Tibial nerve (tissue), 4 donors: ENCODE data around the gene MBP. TPM values are rescaled to one million over a fixed set of nuclear protein-coding genes. Genes with fewer than 3 reads are reported as not detected.

Source experiments
- DNase-seq, 2 donors: peaks; one replicate each; pipeline ENCODE4 v3.0.0-alpha.2; 2019; ENCODE audit warnings: low spot score in 2 of 2
- H3K27ac ChIP-seq, 4 donors: fragments of 200-600 bp; sonication (generic) in 3 of 4; one replicate each; pipeline ENCODE4 v1.5.1; 2017 to 2019; ENCODE audit warnings: mild to moderate bottlenecking in 1 of 4
- H3K27me3 ChIP-seq, 2 donors: fragments of 200-600 bp; sonication (generic) in 1 of 2; one replicate each; pipeline versions ENCODE4 v1.5.1 to v1.6.0; 2017 to 2019
- H3K36me3 ChIP-seq, 3 donors: fragments of 200-600 bp; sonication (generic); one replicate each; pipeline ENCODE4 v1.5.1; 2018 to 2019
- H3K4me1 ChIP-seq, 4 donors: fragments of 200-600 bp; sonication (generic) in 3 of 4; one replicate each; pipeline ENCODE4 v1.5.1; 2017 to 2019
- H3K4me3 ChIP-seq, 4 donors: fragments of 200-600 bp; sonication (generic) in 3 of 4; one replicate each; pipeline ENCODE4 v1.5.1; 2017 to 2019; ENCODE audit warnings: mild to moderate bottlenecking in 1 of 4, moderate library complexity in 1 of 4
- H3K9me3 ChIP-seq, 4 donors: fragments of 200-600 bp; sonication (generic) in 3 of 4; one replicate each; pipeline ENCODE4 v1.5.1; 2017 to 2019
- CTCF ChIP-seq, 5 experiments: fragments of 200-600 bp in 3 of 5; fragments of 450-650 bp in 2 of 5; sonication (generic) in 3 of 5; IDR thresholded peaks; one replicate each; pipeline ENCODE4 v1.5.1; 2016 to 2019; ENCODE audit warnings: antibody characterized with exemption in 5 of 5, mild to moderate bottlenecking in 3 of 5, moderate library complexity in 2 of 5
- EP300 ChIP-seq, 2 donors: sonication (generic); formaldehyde crosslinking; IDR thresholded peaks; one replicate each; pipeline ENCODE4 v1.6.1; 2017; ENCODE audit warnings: antibody characterized with exemption in 2 of 2, mild to moderate bottlenecking in 1 of 2
- POLR2A ChIP-seq, 2 donors: fragments of 450-650 bp; IDR thresholded peaks; one replicate each; pipeline ENCODE4 v1.6.1; 2017; ENCODE audit warnings: antibody characterized with exemption in 2 of 2, mild to moderate bottlenecking in 2 of 2, moderate library complexity in 2 of 2
- WGBS, 2 donors: methylation state at CpG; one replicate each; pipeline ENCODE4 v1.1.5; 2018; 5-methylcytosine and 5-hydroxymethylcytosine counted together
- total RNA-seq, 4 donors: library from RNA; depleted of rRNA; stranded (reverse); fragments of >200 nt; gene quantifications; one replicate each; pipeline ENCODE4 v1.1.0, GENCODE V29; 2016

The MBP gene
- 1,000 to 10,000 TPM in 3 of 4 donors, 100 to 1,000 TPM in 1; 831 to 1,485 (median 1,405) TPM for total RNA-seq

- H3K27me3 ChIP-seq, result peaks cover 0 to 18% of the 10 kb centered on the region in 2 donors
- H3K36me3 ChIP-seq, result no peaks in the 10 kb centered on the region
- H3K4me3 ChIP-seq, result peak within 1 kb of the TSS; percentile 44 to 96 (median 84)
- peaks cover 0 to 5% (median 0%) of the 10 kb centered on the region in 4 donors for H3K9me3 ChIP-seq
- no peak for TF ChIP-seq CTCF (IDR thresholded peaks at IDR 0.05)
- TF ChIP-seq POLR2A (IDR thresholded peaks at IDR 0.05), result peak; percentile 28 to 54
- WGBS, 2 donors, result 1 to 4% methylated on average over 11 to 33 of the region's 88 CpGs
- peaks cover 0 to 52% (median 24%) of the 10 kb centered on the region in 4 donors for H3K4me1 ChIP-seq
- peak within 1 kb of the TSS; percentile 73 to 97 (median 95) for H3K27ac ChIP-seq
- peak in 1 of 2 donors; percentile 37 for DNase-seq
Measured at GRCh38 chr18:77132369-77133050, at the start of gene MBP. Gene MBP, minus strand, starts transcription at chr18:77132783. Its CDS starts 27,522 bp downstream, at chr18:77105261.

GRCh38 chr18:77181950-77182707 is 49.5 kb upstream of the MBP start:
- Histone ChIP-seq H3K4me1 (no peaks in the 10 kb centered on the region), H3K27ac (no peak overlapping the region), H3K9me3 (peaks cover 0 to 7% (median 0%) of the 10 kb centered on the region in 4 donors), H3K27me3 (no peaks in the 10 kb centered on the region), H3K4me3 (no peak overlapping the region), H3K36me3 (no peaks in the 10 kb centered on the region)
- no peak for TF ChIP-seq POLR2A (IDR thresholded peaks at IDR 0.05)
- no peak for TF ChIP-seq EP300 (IDR thresholded peaks at IDR 0.05)
- TF ChIP-seq CTCF (IDR thresholded peaks at IDR 0.05), result no peak
- no peak for DNase-seq
- WGBS, 2 donors, result 66 to 70% methylated on average over 12 of the region's 12 CpGs

- Histone ChIP-seq H3K27me3 (no peaks in the 10 kb centered on the region), H3K4me1 (no peaks in the 10 kb centered on the region), H3K27ac (no peak overlapping the region), H3K4me3 (no peak overlapping the region), H3K36me3 (no peaks in the 10 kb centered on the region), H3K9me3 (no peaks in the 10 kb centered on the region)
- WGBS, 2 donors, result 67 to 74% methylated on average over 7 of the region's 7 CpGs
- peak in 1 of 2 donors; percentile 47 for TF ChIP-seq EP300 (IDR thresholded peaks at IDR 0.05)
- no peak for TF ChIP-seq POLR2A (IDR thresholded peaks at IDR 0.05)
- no peak for TF ChIP-seq CTCF (IDR thresholded peaks at IDR 0.05)
- peak in 1 of 2 donors; percentile 23 for DNase-seq
Measured at GRCh38 chr18:77178559-77178958, 46.0 kb upstream of the MBP start.

- TF ChIP-seq CTCF (IDR thresholded peaks at IDR 0.05), result no peak
- TF ChIP-seq POLR2A (IDR thresholded peaks at IDR 0.05), result no peak
- TF ChIP-seq EP300 (IDR thresholded peaks at IDR 0.05), result no peak
- H3K4me1 ChIP-seq, result no peaks in the 10 kb centered on the region
- H3K9me3 ChIP-seq, result no peaks in the 10 kb centered on the region
- WGBS, 2 donors, result 63 to 81% methylated on average over 1 of the region's 1 CpG
- H3K36me3 ChIP-seq, result no peaks in the 10 kb centered on the region
- DNase-seq, result no peak
- no peak overlapping the region for H3K4me3 ChIP-seq
- H3K27me3 ChIP-seq, result no peaks in the 10 kb centered on the region
- H3K27ac ChIP-seq, result no peak overlapping the region
Measured at GRCh38 chr18:77177009-77177408, 44.4 kb upstream of the MBP start.
